IPS DF 19.7 (cell line): ENCODE measurements around the gene TSHZ1.

Experiments
- DNase-seq: peaks from one replicate; pipeline ENCODE4 v3.0.0-alpha.2; 2013; ENCODE audit warnings: low read depth, low spot score

Gene TSHZ1

GRCh38 chr18:75269124-75269680 is 58.6 kb downstream of the TSHZ1 start:
- no peak for DNase-seq

GRCh38 chr18:75269696-75270095 is 59.1 kb downstream of the TSHZ1 start:
- no peak for DNase-seq

GRCh38 chr18:75271952-75272351 is 61.4 kb downstream of the TSHZ1 start:
- DNase-seq = no peak

GRCh38 chr18:75273817-75274216 is 63.2 kb downstream of the TSHZ1 start:
- no peak for DNase-seq

- no peak for DNase-seq
These were observed 64.6 kb downstream of the TSHZ1 start for GRCh38 chr18:75275226-75275625.

GRCh38 chr18:75276818-75277609 is 66.4 kb downstream of the TSHZ1 start:
- DNase-seq = no peak

- no peak for DNase-seq
These were observed 67.0 kb downstream of the TSHZ1 start for GRCh38 chr18:75277610-75277928.

GRCh38 chr18:75279381-75279780 is 68.8 kb downstream of the TSHZ1 start:
- no peak for DNase-seq

GRCh38 chr18:75280427-75281280 is 70.1 kb downstream of the TSHZ1 start:
- no peak for DNase-seq

- DNase-seq = no peak
These were observed 72.1 kb downstream of the TSHZ1 start for GRCh38 chr18:75282746-75283145.

- no peak for DNase-seq
These were observed 73.1 kb downstream of the TSHZ1 start for GRCh38 chr18:75283731-75284130.

GRCh38 chr18:75284566-75284965 is 74.0 kb downstream of the TSHZ1 start:
- DNase-seq = no peak

- DNase-seq = no peak
These were observed 75.3 kb downstream of the TSHZ1 start for GRCh38 chr18:75285876-75286275.

GRCh38 chr18:75287006-75287405 is 76.4 kb downstream of the TSHZ1 start:
- no peak for DNase-seq

- DNase-seq = no peak
These were observed 77.1 kb downstream of the TSHZ1 start for GRCh38 chr18:75287700-75288099.

- no peak for DNase-seq
These were observed 79.2 kb downstream of the TSHZ1 start for GRCh38 chr18:75289761-75290160.

GRCh38 chr18:75290737-75291358 is 80.3 kb downstream of the TSHZ1 start:
- DNase-seq = no peak

- no peak for DNase-seq
These were observed 80.9 kb downstream of the TSHZ1 start for GRCh38 chr18:75291460-75291859.

GRCh38 chr18:75293591-75293990 is 83.0 kb downstream of the TSHZ1 start:
- no peak for DNase-seq

- no peak for DNase-seq
These were observed 87.1 kb downstream of the TSHZ1 start for GRCh38 chr18:75297731-75298130.

GRCh38 chr18:75304678-75305557 is 94.3 kb downstream of the TSHZ1 start:
- no peak for DNase-seq
